ENCODE measurements around the gene RAB21.

DNA sequence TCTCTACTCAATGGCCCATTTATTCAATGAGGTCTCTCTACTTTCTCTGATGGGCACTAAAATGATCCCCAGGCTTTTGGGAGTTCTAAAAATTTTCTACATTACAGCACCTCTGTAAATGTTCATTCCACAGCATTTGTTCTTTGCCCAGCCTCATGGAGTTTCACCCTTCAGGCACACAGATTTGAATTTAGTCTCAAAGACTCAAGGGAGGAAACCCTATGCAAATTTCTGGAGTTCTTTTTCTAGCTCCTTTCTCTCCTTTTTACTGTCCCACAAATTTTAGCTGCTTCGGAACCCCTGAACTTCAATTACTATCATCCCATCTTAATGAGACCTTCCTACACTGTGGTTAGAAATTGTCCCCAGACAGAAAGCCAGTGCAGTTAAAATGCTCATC is 17.5 kb upstream of the RAB21 start:
- TF ChIP-seq, protein P1, sequence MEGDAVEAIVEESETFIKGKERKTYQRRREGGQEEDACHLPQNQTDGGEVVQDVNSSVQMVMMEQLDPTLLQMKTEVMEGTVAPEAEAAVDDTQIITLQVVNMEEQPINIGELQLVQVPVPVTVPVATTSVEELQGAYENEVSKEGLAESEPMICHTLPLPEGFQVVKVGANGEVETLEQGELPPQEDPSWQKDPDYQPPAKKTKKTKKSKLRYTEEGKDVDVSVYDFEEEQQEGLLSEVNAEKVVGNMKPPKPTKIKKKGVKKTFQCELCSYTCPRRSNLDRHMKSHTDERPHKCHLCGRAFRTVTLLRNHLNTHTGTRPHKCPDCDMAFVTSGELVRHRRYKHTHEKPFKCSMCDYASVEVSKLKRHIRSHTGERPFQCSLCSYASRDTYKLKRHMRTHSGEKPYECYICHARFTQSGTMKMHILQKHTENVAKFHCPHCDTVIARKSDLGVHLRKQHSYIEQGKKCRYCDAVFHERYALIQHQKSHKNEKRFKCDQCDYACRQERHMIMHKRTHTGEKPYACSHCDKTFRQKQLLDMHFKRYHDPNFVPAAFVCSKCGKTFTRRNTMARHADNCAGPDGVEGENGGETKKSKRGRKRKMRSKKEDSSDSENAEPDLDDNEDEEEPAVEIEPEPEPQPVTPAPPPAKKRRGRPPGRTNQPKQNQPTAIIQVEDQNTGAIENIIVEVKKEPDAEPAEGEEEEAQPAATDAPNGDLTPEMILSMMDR (CRISPR knock-in tag; IDR thresholded peaks at IDR 0.05), result no peak
- no peak for TF ChIP-seq ZNF17 (CRISPR knock-in tag; IDR thresholded peaks at IDR 0.05)

Data from HepG2 (cell line).